Heart right ventricle (tissue), 16 donors: ENCODE measurements around the gene CD81. TPM values are rescaled to one million over a fixed set of nuclear protein-coding genes. Genes with fewer than 3 reads are reported as not detected.

Experiments
- ATAC-seq, 8 donors: fragments of 200-7000 bp; cut with Tn5 transposase; one replicate each; pipeline ENCODE4 v1.9.1; 2020; ENCODE audit warnings: mild to moderate bottlenecking in 8 of 8, moderate library complexity in 8 of 8, moderate number of reproducible peaks in 1 of 8
- DNase-seq, 2 donors: peaks; one replicate each; pipeline ENCODE4 v3.0.0-alpha.2; 2020
- H3K27ac ChIP-seq, 10 donors: fragments of 200-600 bp; sonication (generic) in 2 of 10; one replicate each; pipeline versions ENCODE4 v1.5.0 to v1.8.0; 2020 to 2022; ENCODE audit warnings: mild to moderate bottlenecking in 3 of 10
- H3K27me3 ChIP-seq, 7 donors: fragments of 200-600 bp; one replicate each; pipeline ENCODE4 v1.8.0; 2021 to 2022; ENCODE audit warnings: mild to moderate bottlenecking in 2 of 7
- H3K36me3 ChIP-seq, 9 donors: fragments of 200-600 bp; sonication (generic) in 1 of 9; one replicate each; pipeline versions ENCODE4 v1.5.0 to v1.8.0; 2020 to 2022; ENCODE audit warnings: mild to moderate bottlenecking in 2 of 9
- H3K4me1 ChIP-seq, 9 donors: fragments of 200-600 bp; sonication (generic) in 1 of 9; one replicate each; pipeline versions ENCODE4 v1.5.0 to v1.8.0; 2020 to 2022; ENCODE audit warnings: mild to moderate bottlenecking in 4 of 9
- H3K4me3 ChIP-seq, 10 donors: fragments of 200-600 bp; sonication (generic) in 2 of 10; one replicate each; pipeline versions ENCODE4 v1.5.0 to v1.8.0; 2020 to 2022; ENCODE audit warnings: mild to moderate bottlenecking in 7 of 10, moderate library complexity in 2 of 10
- H3K9me3 ChIP-seq, 11 donors: fragments of 200-600 bp in 10 of 11; sonication (generic) in 2 of 11; one replicate each; pipeline versions ENCODE4 v1.5.0 to v1.8.0; 2013 to 2022; ENCODE audit warnings: mild to moderate bottlenecking in 2 of 11, control low read depth in 1 of 11, moderate library complexity in 1 of 11
- WGBS, 2 donors: extraction: QIAGEN DNeasy Blood & Tissue Kit; methylation state at CpG; one replicate each; pipeline ENCODE4 v1.1.7; 2013; ENCODE audit warnings: inconsistent platforms in 1 of 2; 5-methylcytosine and 5-hydroxymethylcytosine counted together
- intact Hi-C, 10 donors: fragments of 100-400 bp; cut with DNase I; formaldehyde crosslinking; loops; one replicate each; pipeline versions ENCODE4 v1.11.1 to v1.14.2; 2022
- polyA plus RNA-seq, 2 donors: library from polyadenylated mRNA; stranded (reverse); fragments of 200-250 nt; gene quantifications; one replicate each; pipeline ENCODE4 v1.2.3, GENCODE V29; 2013
- total RNA-seq, 10 donors: library from RNA; stranded (reverse); fragmentation: NEBNext Ultra II Directional in 3 of 10; extraction: Animal tissue kit (Norgen Biotek cat#: 25700) in 3 of 10; gene quantifications; one replicate each; pipeline versions ENCODE4 v1.2.1 to v1.2.4, GENCODE V29; 2021 to 2023
- TF ChIP-seq, protein P1 (sequence below), 9 donors: fragments of 200-600 bp; sonication (generic) in 2 of 9; IDR thresholded peaks; one replicate each; pipeline versions ENCODE4 v1.5.0 to v1.8.0; 2021 to 2022; ENCODE audit warnings: antibody characterized with exemption in 9 of 9, mild to moderate bottlenecking in 5 of 9, moderate library complexity in 1 of 9
- donor health status: Arrhythmogenic right ventricular cardiomyopathy.
- donor health status: ischemic (EF 13 %, LVEDD 7.1; RV severe dilation, severe dysfunction).
- donor health status: healthy with polysubstance abuse.
- donor health status: DM: no; HTN: yes; CAD: no.
- donor health status: DM: no; HTN: no; CAD: no.
- donor health status: ischemic (EF 25% LVEDD 6.9; RV normal size, moderate dysfunction).
- donor health status: ischemic (EF 25% LVEDD 5.7; RV mildly dilated, moderate dysfunction).
- donor health status: healthy.
- donor health status: DM: yes; HTN: yes; CAD: no.
- donor health status: Ischemic cardiomyopathy.
- donor health status: ischemic (EF 35%, LVEDD 5.7; RV mildly dilated, moderate dysfunction).
- donor health status: nonischemic (EF 11% LVEDD 7.7; RV severe dilation, severe dysfunction).
- donor health status: DM: yes; HTN: yes; CAD: no.
- donor health status: PGD.
- donor health status: ischemic (EF 29% LVEDD 5.4; RV normal size, mild dysfunction).
- donor health status: nonischemic (EF 23%, LVEDD 6.1; RV moderate dilation, normal function).

Gene CD81
- total and polyA plus RNA-seq, 12 donors: 346 to 959 (median 513) TPM

DNA sequence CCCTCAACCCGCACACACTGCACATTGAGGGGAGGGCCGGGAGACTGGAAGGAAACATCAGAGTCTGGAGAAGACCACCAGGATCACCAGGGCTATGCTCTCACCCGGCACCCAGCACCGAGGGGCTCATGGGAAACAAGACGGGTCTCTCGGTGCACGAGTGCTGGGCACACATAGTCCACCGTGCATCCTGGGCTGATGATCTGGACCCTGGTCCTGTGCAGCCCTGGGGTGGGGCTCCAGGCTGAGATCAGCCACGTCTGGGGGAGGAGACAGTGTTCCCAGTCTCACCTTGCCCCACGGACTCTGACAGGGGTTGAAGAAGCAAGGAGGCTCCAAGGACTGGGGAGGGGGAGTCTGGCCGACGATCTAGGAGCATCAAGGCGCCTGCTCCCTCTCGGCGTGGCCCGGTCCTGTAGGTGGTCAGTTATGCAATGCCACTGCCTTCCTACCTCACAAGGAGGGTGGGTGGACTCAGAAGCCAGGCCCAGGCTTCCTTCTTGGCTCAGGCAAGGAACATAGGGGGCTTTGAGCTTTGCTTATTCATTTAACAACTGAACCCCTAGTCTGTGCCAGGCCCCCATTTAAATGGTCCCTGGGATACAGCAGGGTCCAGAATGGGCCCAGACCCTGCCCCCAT, 11.4 kb upstream of the CD81 start:
- Histone ChIP-seq H3K27ac (peak overlapping the region in 1 of 10 donors; percentile 71), H3K9me3 (no peaks in the 10 kb centered on the region), H3K27me3 (no peaks in the 10 kb centered on the region), H3K4me1 (peaks cover 0 to 30% (median 19%) of the 10 kb centered on the region in 9 donors), H3K36me3 (no peaks in the 10 kb centered on the region), H3K4me3 (no peak overlapping the region)
- intact Hi-C loops: loop anchor here in 1 of 10 donors (2.0 kb wide), 1 partner anchor 39 kb away; no protein-coding TSS in a partner anchor
- 89 to 91% methylated on average over 16 of the region's 16 CpGs for WGBS, 2 donors
- TF ChIP-seq, protein P1, sequence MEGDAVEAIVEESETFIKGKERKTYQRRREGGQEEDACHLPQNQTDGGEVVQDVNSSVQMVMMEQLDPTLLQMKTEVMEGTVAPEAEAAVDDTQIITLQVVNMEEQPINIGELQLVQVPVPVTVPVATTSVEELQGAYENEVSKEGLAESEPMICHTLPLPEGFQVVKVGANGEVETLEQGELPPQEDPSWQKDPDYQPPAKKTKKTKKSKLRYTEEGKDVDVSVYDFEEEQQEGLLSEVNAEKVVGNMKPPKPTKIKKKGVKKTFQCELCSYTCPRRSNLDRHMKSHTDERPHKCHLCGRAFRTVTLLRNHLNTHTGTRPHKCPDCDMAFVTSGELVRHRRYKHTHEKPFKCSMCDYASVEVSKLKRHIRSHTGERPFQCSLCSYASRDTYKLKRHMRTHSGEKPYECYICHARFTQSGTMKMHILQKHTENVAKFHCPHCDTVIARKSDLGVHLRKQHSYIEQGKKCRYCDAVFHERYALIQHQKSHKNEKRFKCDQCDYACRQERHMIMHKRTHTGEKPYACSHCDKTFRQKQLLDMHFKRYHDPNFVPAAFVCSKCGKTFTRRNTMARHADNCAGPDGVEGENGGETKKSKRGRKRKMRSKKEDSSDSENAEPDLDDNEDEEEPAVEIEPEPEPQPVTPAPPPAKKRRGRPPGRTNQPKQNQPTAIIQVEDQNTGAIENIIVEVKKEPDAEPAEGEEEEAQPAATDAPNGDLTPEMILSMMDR (IDR thresholded peaks at IDR 0.05): no peak
- ATAC-seq (peak in 1 of 8 donors; percentile 3), DNase-seq (no peak)

DNA sequence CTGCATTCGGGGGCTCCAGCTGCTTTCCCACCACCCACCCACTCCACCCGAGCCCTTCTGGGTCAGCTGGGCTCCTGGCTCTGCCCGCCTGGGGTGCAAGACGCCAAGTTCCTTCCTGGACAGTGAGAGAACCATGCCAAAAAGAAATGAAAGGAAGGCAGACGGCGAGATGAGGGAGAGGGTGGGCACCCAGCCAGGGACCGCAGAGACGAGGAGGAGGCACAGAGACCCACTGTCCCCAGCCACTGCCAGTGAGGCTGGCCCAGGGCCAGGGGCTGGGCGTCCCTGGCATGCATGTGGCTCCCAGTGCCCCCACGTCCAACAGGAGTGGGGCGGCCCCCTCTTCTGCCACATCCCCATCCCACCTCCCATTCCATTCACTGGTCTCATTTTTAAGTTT, 10.8 kb upstream of the CD81 start:
- Histone ChIP-seq H3K27ac (peak overlapping the region in 1 of 10 donors; percentile 71), H3K4me1 (peaks cover 0 to 30% (median 19%) of the 10 kb centered on the region in 9 donors), H3K4me3 (no peak overlapping the region), H3K36me3 (no peaks in the 10 kb centered on the region), H3K27me3 (no peaks in the 10 kb centered on the region), H3K9me3 (no peaks in the 10 kb centered on the region)
- intact Hi-C loops: no loop called here
- peak in 3 of 8 donors; percentile 11 to 34 (median 32) for ATAC-seq
- no peak for DNase-seq
- 38 to 49% methylated on average over 11 of the region's 11 CpGs for WGBS, 2 donors
- TF ChIP-seq, protein P1 (IDR thresholded peaks at IDR 0.05): no peak

DNA sequence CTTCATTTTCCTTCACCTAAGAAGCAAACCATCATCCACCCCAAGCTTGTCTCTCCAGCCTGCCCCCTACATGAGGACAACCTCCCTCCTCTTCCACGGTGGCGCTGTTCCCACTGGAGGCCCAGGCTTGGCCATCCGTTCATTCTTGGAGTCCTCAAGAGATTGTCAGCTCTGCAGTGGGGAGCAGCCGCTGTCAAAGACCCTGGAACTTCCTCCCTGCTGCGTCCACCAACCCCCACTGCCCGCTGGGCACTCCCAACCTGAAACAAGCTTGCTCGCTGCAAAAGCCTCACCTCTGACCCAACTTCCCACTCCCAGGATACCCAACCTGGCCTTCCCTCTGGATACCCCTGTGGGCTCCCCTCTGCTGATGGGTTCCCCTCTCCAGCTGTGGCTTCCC, 10.4 kb upstream of the CD81 start:
- no peaks in the 10 kb centered on the region for H3K36me3 ChIP-seq
- 81% methylated on average over 7 of the region's 7 CpGs for WGBS, 2 donors
- peaks cover 0 to 2% (median 0%) of the 10 kb centered on the region in 11 donors for H3K9me3 ChIP-seq
- TF ChIP-seq, protein P1 (IDR thresholded peaks at IDR 0.05): no peak
- peaks cover 0 to 30% (median 19%) of the 10 kb centered on the region in 9 donors for H3K4me1 ChIP-seq
- intact Hi-C loops: no loop called here
- ATAC-seq: peak in 1 of 8 donors; percentile 37
- H3K27me3 ChIP-seq: no peaks in the 10 kb centered on the region
- H3K27ac ChIP-seq: peak overlapping the region in 1 of 10 donors; percentile 71
- H3K4me3 ChIP-seq: no peak overlapping the region
- no peak for DNase-seq

DNA sequence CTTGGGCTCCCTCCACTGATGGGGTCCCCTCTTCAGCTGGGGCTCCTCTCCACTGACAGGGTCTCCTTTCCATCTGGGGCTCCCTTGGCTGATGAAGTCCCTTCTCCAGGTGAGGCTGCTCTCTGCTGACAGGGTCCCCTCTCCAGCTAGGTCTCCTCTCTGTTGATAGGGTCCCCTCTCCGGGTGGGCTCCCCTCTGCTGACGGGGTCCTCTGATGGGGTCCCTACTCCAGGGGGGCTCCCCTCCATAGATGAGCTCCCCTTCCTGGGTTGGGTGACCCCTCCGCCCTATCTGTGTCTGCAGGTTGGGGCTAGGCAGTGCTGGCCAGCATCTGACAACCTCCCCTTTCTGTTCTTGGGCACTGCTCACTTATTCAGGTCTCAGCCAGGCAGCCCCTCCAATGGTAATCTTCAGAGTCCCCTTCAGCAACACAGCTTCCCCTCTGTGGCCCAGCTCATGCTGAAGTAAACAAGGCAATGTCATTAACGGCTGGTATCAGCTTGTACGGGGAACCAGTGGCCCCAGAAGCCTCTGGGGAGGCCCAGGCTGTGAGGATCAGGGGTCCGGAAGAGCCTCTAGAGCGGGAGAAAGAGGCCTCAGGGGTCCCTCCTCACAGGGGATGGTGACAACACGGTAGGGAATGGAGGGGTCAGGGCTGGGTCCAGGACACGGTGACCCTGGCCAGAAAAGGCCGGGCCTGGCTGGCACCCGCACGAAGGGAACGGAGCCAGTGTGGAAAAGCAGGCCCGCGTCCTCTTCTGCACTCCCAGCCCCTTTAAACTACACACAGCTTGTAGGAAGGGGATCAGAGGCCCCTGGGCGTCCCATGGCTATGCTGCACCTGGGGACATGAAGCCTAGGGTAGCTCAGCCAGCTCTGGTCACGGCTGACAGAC, 9.6 kb upstream of the CD81 start:
- Histone ChIP-seq H3K36me3 (no peaks in the 10 kb centered on the region), H3K27ac (peak overlapping the region in 6 of 10 donors; percentile 40 to 72 (median 58)), H3K4me1 (peaks cover 0 to 30% (median 19%) of the 10 kb centered on the region in 9 donors), H3K27me3 (no peaks in the 10 kb centered on the region), H3K9me3 (peaks cover 0 to 3% (median 0%) of the 10 kb centered on the region in 11 donors), H3K4me3 (no peak overlapping the region)
- TF ChIP-seq, protein P1 (IDR thresholded peaks at IDR 0.05): no peak
- ATAC-seq (peak in 7 of 8 donors; percentile 18 to 52 (median 41)), DNase-seq (no peak)
- intact Hi-C loops: no loop called here
- 52 to 65% methylated on average over 17 of the region's 17 CpGs for WGBS, 2 donors
